ENCODE measurements around the gene IL6R.
"Not testable (repeated sequence)": the region's sequence is repeated elsewhere in the genome, so short reads cannot be mapped to it uniquely, and the experiment has no call there.

Gene IL6R

GRCh38 chr1:154407198-154408091 lies 2.3 kb downstream of the IL6R start:
- no peak for DNase-seq

GRCh38 chr1:154408174-154408777 lies 3.1 kb downstream of the IL6R start:
- DNase-seq, result no peak

- no peak for DNase-seq
Observed at GRCh38 chr1:154410185-154410827, 5.2 kb downstream of the IL6R start.

GRCh38 chr1:154411525-154411924 lies 6.4 kb downstream of the IL6R start:
- no peak for DNase-seq

- DNase-seq, result no peak
Observed at GRCh38 chr1:154413177-154413783, 8.1 kb downstream of the IL6R start.

GRCh38 chr1:154414606-154415005 lies 9.5 kb downstream of the IL6R start:
- DNase-seq, result no peak

- DNase-seq, result no peak
Observed at GRCh38 chr1:154416471-154417337, 11.6 kb downstream of the IL6R start.

GRCh38 chr1:154417338-154417608 lies 12.1 kb downstream of the IL6R start:
- DNase-seq, result no peak

- DNase-seq, result no peak
Observed at GRCh38 chr1:154418062-154418921, 13.1 kb downstream of the IL6R start.

GRCh38 chr1:154418923-154419619 lies 13.9 kb downstream of the IL6R start:
- no peak for DNase-seq

- DNase-seq, result peak; percentile 72
Observed at GRCh38 chr1:154419620-154420571, 14.8 kb downstream of the IL6R start.

GRCh38 chr1:154420961-154421924 lies 16.1 kb downstream of the IL6R start:
- no peak for DNase-seq

- DNase-seq, result not testable (repeated sequence)
Observed at GRCh38 chr1:154422049-154422448, 16.9 kb downstream of the IL6R start.

- DNase-seq, result no peak
Observed at GRCh38 chr1:154422521-154422920, 17.4 kb downstream of the IL6R start.

GRCh38 chr1:154423304-154423987 lies 18.3 kb downstream of the IL6R start:
- DNase-seq, result peak; percentile 10

GRCh38 chr1:154423988-154424326 lies 18.8 kb downstream of the IL6R start:
- no peak for DNase-seq

- no peak for DNase-seq
Observed at GRCh38 chr1:154425172-154425571, 20.0 kb downstream of the IL6R start.

Measured in T1000 (cell line).